Stimulated activated CD4-positive, alpha-beta T cell treated with anti-CD3 and anti-CD28 coated beads, TNF-alpha, amount 100 ng/mL, for 4 hours (primary cell): ENCODE data around the gene GMEB2.
A peak's percentile ranks its signal among the peaks of the same experiment; 100 is the strongest.

Experiments used
- DNase-seq, 3 experiments: peaks; one replicate each; pipeline ENCODE4 v3.0.0-alpha.2; 2020; ENCODE audit warnings: low read depth in 3 of 3

The GMEB2 gene

GRCh38 chr20:63545814-63546213, 81.1 kb downstream of the GMEB2 start:
- DNase-seq = no peak

DNA sequence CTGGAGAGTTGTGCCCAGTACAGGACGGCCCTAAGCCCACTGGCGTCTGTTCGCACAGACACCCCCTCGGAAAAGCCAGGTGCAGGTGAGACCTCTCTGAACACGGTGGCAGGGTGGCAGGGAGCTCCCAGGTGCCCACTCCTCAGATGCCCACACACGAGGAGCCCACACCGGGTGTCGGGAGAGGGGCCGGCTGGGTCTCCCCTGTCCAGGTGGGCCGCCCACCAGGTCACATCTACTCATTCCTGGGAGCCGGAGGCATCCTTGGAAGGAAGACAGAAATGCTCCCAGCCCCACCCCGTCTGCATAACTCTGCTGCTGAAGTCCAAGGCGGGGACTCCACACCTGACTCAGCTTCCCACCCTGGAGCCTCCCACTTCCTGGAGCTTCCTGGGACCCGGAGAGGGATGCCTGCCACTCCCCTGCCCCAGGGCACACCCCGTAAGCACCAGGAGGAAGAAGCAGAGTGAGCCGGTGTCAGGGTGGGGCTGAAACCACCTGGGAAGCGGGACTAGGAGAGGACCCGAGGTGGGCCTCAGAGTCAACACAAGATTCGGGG, 81.9 kb downstream of the GMEB2 start:
- no peak for DNase-seq

- no peak for DNase-seq
These were observed 82.5 kb downstream of the GMEB2 start for GRCh38 chr20:63544241-63544957.

GRCh38 chr20:63543733-63544132, 83.2 kb downstream of the GMEB2 start:
- DNase-seq = no peak

DNA sequence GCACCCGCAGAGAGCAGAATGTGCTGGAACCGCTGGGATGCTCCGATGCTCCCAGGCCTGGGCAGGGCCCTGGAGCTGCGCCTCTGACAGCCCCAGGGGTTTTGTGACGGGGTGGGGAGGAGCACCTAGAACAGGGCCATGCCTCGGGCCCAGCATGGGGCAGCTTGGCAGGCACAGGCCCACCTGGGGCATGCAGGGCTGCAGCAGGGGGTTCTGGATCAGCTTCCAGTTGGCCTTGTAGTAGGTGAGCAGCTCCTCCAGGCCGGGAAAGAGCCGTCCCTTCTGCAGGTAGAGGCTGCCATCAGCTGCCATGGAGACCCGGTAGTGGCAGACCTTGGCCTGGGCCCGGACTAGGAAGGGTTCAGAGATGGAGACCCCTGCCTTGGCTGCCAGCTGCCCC, 83.8 kb downstream of the GMEB2 start:
- no peak for DNase-seq

GRCh38 chr20:63542696-63543095, 84.2 kb downstream of the GMEB2 start:
- no peak for DNase-seq

DNA sequence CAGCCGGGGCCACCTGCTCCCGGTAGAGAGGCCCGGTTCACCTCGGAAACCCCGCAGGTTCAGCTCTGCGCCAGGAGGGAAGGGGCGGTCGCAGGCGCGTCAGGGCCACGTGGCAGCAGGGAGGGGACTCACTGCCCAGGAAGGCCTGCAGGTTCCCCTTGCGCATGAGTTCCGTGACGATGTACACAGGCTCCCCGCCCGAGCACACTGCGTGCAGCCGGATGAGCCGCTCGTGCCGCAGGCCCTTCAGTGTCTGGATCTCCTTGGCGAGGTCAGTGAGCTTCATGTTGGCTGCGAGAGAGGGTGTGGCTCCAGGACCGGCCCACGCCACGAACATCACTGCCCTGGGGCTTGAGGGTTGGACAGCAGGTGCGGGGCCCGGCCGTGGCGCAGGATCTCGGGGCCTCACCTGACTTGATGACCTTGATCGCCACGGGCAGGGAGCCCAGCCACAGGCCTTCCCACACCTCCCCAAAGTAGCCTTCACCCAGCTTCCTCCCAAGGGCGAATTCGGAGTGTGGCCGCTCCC, 84.8 kb downstream of the GMEB2 start:
- DNase-seq = no peak

DNA sequence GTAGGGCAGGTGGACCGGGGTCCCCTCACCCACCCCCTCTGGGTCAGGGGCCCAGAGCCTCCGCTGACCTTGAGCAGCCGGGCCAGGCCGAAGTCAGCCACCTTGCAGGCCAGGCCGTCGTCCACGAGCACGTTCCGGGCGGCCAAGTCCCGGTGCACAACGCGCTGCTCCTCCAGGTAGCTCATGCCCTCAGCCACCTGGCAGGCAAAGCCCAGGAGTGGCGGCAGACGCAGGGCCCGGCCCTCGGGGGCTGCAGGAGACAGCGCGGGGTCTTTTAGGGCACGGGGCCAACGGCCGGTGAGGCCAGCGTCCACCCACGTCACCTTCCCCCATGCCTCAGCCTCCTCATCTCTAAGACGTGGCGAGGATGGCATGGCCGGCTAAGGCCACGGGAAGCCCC, 85.5 kb downstream of the GMEB2 start:
- DNase-seq = no peak

DNA sequence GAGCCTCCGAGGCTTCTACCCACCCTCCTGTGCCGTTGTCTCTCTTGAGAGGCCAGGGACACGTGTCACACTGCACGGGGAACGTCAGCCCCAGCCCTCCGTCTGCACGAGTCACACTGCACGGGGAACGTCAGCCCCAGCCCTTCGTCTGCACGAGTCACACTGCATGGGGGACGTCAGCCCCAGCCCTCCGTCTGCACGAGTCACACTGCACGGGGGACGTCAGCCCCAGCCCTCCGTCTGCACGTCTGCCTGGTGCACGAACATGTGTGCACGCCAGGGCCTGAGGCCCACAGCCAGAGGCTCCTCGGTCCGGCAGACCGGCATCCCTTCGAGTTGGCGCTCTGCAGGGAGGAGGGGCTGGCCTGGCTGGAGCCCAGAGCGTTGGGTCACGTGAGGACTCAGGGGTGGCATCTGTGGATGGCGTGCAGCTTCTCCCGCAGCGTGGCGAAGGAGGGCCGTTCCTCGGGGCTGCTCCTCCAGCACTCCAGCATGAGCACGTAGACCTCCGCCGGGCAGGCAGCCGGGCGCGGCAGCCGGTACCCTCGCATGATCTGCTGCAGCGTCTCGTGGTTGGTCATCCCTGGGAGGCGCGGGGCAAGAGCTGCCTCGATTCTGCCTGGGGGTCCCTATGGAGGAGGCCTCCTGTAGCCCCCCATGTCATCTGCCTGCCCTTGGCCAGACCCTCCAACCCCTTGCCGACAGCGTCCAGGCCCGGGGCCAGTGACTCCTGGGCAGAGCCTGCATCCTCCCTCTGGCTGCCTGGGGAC, 86.3 kb downstream of the GMEB2 start:
- no peak for DNase-seq

GRCh38 chr20:63539441-63540370, 87.2 kb downstream of the GMEB2 start:
- DNase-seq = no peak

GRCh38 chr20:63539092-63539430, 87.8 kb downstream of the GMEB2 start:
- no peak for DNase-seq

DNA sequence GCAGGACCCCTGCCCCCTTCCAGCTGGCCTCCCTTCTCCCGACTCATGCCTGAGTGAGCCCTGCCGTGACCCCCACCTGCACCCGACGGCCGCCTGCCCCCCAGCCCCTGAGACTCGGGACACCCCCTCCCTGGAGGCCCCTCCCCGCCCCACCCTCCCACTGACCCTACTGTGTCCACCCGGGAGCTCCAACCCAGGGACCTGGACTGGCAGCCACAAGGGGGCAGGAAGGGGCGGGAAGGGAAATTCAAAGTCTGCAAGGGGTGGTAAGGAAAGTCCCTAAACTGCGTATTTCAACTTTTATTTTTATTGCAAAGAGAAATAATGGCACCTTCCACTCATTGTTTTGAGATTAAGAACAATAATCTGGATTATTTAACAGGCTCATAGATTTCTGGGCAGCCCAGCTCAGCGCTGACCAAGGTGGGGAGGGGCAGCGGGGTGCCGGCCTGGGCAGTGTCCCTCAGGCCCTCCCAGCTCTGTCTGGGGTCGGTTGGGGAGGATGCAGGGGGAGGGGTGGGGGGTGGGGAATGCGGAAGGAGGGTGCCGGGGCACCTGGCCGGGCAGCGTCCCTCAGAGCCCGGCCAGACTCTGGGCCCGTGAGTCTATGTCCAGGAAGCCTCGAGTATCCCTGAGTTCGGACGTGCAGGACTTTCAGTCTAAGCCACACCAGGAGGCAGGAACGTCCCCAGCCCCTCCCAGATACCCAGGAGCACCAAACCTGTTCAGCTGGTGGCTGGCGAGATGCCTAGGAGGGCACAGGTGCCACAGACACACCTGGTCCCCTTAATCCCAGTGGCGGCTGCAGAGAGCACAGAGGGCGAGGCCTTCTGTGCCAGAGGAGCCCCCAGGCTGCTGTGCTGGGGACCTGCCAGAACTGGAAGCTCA, 88.5 kb downstream of the GMEB2 start:
- DNase-seq = peak in 1 of 3 experiments; percentile 18
